LHCN-M2 (cell line): ENCODE results near the gene AP5B1. TPM values are rescaled to one million over a fixed set of nuclear protein-coding genes. Genes with fewer than 3 reads are reported as not detected.

Experiments used
- DNase-seq: peaks from one replicate; pipeline ENCODE4 v3.0.0-alpha.2; 2012; ENCODE audit warnings: low read depth
- total RNA-seq: library from RNA; depleted of rRNA; stranded (reverse); fragments of >200 nt; gene quantifications from 2 replicates; pipeline ENCODE4 v1.2.3, GENCODE V29; 2014

Gene AP5B1
- total RNA-seq, 1 experiment from 2014 or later, result 14.1 TPM

GRCh38 chr11:65802841-65803240 lies 22.1 kb upstream of the AP5B1 start:
- DNase-seq, result no peak

DNA sequence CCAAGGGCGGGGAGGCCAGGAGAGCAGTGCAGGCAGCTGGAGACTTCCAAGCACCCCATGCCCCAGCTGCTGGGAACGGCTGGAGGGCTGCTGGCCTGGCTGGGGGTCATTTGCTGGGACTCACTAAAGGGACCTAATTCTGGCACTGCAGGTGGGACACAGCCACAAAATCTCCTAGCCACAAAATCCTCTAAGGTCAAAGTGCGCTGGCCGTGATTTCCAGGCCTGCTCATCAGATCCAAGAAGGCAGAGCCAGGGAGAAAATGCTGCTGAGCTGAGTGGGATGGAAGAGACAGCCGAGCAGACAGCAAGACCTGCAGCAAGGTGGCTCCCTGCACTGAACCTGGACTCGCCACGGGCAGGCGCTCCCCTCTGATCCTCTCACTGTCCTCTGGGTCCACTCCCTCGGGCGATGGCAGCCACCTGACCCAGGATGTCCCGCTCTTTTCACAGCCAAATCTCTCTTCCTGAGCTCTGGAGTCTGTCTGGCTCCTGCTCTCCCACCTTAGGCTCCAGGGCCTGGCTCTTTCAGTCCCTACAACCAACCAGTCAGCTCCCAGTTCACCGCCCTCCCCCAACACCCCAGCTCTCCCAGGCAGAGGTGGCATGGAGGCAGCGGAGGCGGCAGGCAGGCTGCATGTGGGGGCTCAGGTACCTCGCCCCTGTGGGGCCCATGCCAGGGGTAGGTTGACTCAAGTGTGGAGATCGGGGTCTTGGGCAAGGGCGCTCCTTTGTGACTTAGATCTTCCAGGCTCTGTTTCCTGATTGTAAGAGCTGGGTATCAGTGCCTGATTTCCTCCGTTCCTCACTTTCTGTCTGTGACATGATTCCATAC lies 20.6 kb upstream of the AP5B1 start:
- no peak for DNase-seq

GRCh38 chr11:65798882-65799281 lies 18.1 kb upstream of the AP5B1 start:
- no peak for DNase-seq

DNA sequence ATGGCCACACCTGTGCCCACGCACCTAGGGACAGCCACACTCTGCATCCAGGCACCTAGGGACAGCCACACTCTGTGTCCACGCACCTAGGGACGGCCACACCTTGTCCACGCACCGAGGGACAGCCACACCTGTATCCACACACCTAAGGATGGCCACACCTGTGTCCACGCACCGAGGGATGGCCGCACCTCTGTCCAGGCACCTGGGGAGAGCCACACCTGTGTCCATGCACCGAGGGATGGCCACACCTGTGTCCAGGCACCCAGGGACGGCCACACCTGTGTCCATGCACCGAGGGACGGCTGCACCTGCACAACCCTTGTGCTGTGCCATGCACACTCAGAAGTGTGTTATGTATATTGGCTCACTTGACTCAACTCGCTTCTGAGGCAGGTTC lies 16.9 kb upstream of the AP5B1 start:
- no peak for DNase-seq

DNA sequence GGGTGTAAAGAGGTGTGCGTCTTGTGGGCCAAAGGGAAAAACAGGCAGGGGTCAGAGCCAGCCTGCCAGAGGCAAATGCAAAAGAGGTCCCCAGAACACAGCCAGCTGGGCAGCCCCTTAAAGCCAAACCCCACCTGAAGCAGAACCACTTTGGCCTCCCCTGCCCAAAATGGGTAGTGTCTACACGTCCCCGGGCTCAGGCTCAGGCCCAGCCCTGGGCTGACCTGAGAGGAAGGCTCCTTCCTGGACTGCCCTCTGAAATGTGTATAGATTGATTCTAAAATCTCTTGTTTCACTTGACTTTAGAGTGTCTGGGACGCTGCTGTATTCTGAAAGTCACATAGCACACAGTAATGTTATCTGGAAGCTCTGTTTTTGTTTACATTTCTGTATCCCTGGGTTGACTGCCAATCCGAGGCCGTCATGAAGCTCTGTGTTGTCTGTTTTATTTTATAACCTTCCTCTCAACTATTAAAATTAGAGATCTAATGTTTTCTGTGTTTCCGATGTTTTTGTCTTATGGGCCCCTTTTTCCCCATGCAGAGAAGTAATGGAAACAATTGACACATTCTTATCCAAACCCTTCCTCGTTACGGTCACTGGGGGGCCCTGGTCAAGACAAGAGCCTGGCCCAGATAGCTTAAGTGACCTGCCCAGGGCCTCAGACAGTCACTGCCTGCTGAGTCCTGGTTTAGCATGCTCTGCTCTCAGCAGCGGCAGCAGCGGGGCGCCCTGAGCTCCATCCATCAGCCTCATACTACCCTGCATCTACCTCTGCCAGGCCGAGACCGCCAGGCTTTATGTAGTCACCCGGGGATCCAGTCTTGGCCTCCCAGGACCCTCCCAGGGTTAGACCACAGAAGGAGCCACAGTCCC lies 16.2 kb upstream of the AP5B1 start:
- DNase-seq, result no peak

GRCh38 chr11:65794570-65795510 lies 14.1 kb upstream of the AP5B1 start:
- no peak for DNase-seq

GRCh38 chr11:65793625-65794400 lies 13.0 kb upstream of the AP5B1 start:
- DNase-seq, result no peak

GRCh38 chr11:65793144-65793581 lies 12.4 kb upstream of the AP5B1 start:
- no peak for DNase-seq

DNA sequence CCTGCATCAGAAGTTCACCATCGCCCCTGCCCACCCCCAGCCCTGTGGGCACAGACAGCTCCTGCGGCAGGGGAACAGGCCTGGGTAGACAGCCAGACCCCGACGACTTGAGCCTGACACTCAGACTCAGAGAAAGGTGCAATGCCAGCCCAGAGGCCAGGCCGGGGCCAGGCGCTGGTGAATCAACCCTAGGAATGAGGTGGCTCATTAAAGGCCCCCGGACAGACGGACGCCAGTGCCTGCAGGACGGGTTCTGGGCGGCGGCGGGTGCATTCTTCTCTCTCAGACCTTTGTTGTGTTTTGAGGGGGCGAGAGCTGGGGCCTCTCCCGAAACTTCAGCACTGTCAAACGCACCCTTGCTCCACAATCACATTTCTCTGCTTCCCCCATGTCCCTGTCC lies 11.7 kb upstream of the AP5B1 start:
- DNase-seq, result no peak

DNA sequence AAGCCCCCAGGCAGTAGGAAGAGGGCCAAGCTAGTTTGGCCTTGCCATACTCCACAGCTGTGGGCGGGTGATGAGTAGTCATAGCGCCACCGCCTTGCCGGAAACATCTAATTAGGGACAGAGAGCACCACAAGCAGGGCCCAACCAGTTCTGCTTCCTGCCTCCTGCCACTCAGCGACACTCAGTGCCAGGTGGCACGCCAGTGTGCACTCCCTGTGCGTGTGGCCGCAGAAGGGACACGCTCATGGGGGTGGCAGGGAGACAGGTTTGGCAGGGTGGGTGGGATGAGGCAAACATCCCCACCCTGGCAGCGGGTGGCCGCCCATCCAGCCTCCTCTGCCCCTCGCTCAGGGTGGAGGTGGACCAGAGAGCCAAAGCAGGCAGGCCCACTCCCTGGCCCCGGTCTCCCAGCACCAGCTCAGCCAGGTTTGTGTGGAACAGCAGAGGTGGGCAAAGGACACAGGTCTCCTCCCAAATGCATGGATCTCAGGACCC lies 11.0 kb upstream of the AP5B1 start:
- DNase-seq, result no peak

DNA sequence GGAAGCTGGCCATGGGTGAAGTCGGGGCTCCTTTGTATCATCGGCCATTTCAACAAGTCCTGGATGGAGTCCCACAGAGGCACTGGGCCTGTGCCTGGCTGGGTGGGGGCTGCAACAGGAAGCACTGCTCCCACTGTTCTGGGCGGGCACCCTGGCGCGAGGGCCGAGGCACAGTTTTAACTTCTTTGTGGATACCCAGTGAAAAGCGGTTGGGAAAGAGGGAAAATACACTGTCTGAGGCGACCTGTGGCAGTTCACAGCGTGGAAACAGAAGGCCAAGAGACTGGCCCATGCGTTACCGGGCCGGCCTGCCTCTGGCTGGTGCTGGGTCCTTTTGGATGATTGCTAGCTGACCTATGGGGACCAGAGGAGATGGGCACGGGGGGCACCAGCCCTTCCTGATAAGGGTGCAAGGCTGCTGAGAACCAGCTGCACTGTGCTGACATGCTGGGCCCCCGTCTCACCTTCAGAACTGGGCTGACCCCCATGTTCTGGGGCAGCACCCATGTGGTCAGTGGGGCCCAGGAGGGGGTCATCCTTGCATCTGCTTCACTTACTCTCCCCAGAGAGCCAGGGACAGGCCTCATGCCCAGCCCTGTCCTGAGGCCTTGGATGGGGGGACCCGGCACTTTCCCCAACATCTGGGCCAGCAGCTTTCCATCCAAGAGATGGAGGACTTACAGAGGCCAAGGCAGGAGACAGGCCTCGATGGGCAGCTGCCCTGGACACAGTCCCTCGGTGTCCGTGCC lies 10.3 kb upstream of the AP5B1 start:
- DNase-seq, result no peak

- no peak for DNase-seq
Observed at GRCh38 chr11:65790104-65790901, 9.5 kb upstream of the AP5B1 start.

- no peak for DNase-seq
Observed at GRCh38 chr11:65789230-65790103, 8.7 kb upstream of the AP5B1 start.

DNA sequence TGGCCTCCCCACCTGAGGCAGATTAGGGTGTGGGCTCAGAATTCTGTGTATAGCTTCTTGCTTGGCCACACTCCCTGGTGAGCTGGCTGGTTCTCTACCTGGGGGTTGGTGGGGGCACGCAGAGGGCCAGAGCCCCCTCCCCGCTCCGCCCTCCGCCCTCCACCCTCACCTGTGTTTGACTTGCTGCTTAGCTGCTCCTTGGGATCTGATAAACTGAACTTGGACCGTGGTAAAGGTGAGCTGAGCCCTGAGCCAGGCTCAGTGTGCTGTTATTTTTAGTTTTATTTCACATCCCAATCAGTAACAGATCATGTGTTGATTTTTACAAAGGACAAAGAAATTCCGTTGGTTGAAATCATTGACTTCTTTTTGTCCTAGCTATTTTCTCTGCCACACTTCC lies 8.0 kb upstream of the AP5B1 start:
- no peak for DNase-seq

DNA sequence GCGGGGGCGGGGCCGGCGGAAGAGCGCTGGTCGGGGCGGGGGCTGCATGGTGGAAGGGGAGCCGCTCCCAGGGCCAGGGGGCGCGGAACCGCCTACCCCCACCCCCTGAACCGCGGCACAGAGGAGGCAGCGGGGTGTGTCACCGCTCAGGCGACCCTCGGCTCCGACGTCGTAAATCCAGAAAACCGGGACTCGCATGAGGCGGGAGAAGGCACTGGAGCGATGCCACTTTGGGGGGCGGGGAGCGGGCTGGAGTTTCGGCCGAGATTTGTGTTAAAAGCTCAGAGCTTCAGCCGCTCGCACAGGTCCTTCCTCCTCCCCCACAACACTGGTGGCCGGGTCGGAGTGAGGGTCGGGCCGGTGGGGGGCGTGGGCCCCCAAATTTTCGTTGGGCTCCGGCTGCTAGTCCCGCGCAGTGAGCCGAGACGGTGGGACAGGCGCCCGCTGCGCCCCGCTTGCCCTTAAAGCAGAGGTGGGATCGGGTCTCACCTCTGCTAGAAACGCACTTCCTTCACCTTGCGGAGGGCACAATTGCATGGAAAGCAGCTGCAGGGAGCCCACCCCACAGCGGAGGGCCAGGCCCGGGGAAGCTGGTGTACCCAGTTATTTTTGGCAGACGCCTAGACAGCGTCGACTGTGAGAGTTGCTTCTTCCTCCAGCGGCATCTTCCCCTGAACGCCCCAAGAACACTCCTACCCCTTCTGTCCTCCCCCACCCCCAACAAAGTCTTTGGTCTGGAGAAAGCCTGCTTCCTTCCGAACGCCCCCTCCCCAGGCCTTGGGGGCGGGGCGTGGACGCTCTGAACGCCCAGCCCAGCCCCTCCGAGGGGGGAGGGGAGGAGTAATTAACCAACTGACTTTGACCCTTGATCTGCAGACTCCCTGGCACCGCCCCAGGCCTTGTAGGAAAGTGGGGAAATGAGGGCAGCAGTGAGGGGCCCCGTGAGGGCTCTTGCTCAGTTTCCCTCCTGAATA lies 7.2 kb upstream of the AP5B1 start:
- no peak for DNase-seq

GRCh38 chr11:65786786-65787636 lies 6.2 kb upstream of the AP5B1 start, which contains the start of gene OVOL1:
OVOL1 (plus strand) TSS chr11:65787063; CDS start chr11:65787374, 311 bp downstream.
- DNase-seq, result no peak
